Loucy (cell line): ENCODE measurements around the gene STIM1.

Experiments used
- H2AFZ ChIP-seq: fragments of 200-600 bp; sonication (generic); 2 replicates; pipeline ENCODE4 v1.6.0; 2016; ENCODE audit warnings: antibody characterized with exemption, mild to moderate bottlenecking, low read length, moderate library complexity
- H3F3A ChIP-seq: fragments of 200-600 bp; 2 replicates; pipeline ENCODE4 v1.6.0; 2016; ENCODE audit warnings: antibody characterized with exemption, low read depth, mild to moderate bottlenecking
- H3K27me3 ChIP-seq: fragments of 200-600 bp; sonication (generic); 2 replicates; pipeline ENCODE4 v1.6.1; 2014; ENCODE audit warnings: low read length, mild to moderate bottlenecking; ENCODE audit not compliant: insufficient read depth, poor library complexity, severe bottlenecking
- H3K36me3 ChIP-seq: fragments of 200-600 bp; sonication (generic); 2 replicates; pipeline ENCODE4 v1.6.1; 2016; ENCODE audit warnings: low read length; ENCODE audit not compliant: insufficient read depth
- H3K4me1 ChIP-seq: fragments of 200-600 bp; sonication (generic); 2 replicates; pipeline ENCODE4 v1.5.1; 2014; ENCODE audit warnings: low read length, mild to moderate bottlenecking; ENCODE audit not compliant: insufficient read depth, poor library complexity, severe bottlenecking
- H3K4me2 ChIP-seq: fragments of 200-600 bp; sonication (generic); 2 replicates; pipeline ENCODE4 v1.6.0; 2014; ENCODE audit warnings: antibody characterized with exemption, low read length, low read depth, mild to moderate bottlenecking; ENCODE audit not compliant: poor library complexity, severe bottlenecking
- H3K4me3 ChIP-seq: fragments of 200-600 bp; sonication (generic); 2 replicates; pipeline ENCODE4 v1.5.1; 2014; ENCODE audit warnings: low read length, mild to moderate bottlenecking, mixed read lengths; ENCODE audit not compliant: poor library complexity, severe bottlenecking
- H3K79me2 ChIP-seq: fragments of 200-600 bp; sonication (generic); 2 replicates; pipeline ENCODE4 v1.6.1; 2014; ENCODE audit warnings: low read length; ENCODE audit not compliant: insufficient read depth
- H3K9ac ChIP-seq: fragments of 200-600 bp; sonication (generic); 2 replicates; pipeline ENCODE4 v1.6.0; 2014; ENCODE audit warnings: mild to moderate bottlenecking, low read depth, low read length, moderate library complexity; ENCODE audit not compliant: poor library complexity, severe bottlenecking
- H3K9me2 ChIP-seq: fragments of 200-600 bp; sonication (generic); replicated peaks from 2 replicates; pipeline ENCODE4 v1.6.1; 2016; ENCODE audit warnings: low read depth, low read length, mixed read lengths
- H3K9me3 ChIP-seq: fragments of 200-600 bp; sonication (generic); 2 replicates; pipeline ENCODE4 v1.6.1; 2014; ENCODE audit warnings: mild to moderate bottlenecking, antibody characterized with exemption, low read length, low read depth; ENCODE audit not compliant: insufficient read depth
- H4K20me1 ChIP-seq: fragments of 200-600 bp; sonication (generic); 2 replicates; pipeline ENCODE4 v1.6.0; 2014; ENCODE audit warnings: antibody characterized with exemption, low read length, mild to moderate bottlenecking; ENCODE audit not compliant: insufficient read depth, poor library complexity, severe bottlenecking
- CTCF ChIP-seq: fragments of 200-600 bp; sonication (generic); conservative IDR thresholded peaks from 2 replicates; pipeline ENCODE4 v1.5.1; 2014; ENCODE audit warnings: mild to moderate bottlenecking, antibody characterized with exemption, low read length
- EZH2phosphoT487 ChIP-seq: fragments of 200-600 bp; IDR thresholded peaks from 2 replicates; pipeline ENCODE4 v1.6.1; 2018; ENCODE audit warnings: antibody characterized with exemption, mild to moderate bottlenecking, moderate library complexity, borderline replicate concordance

The STIM1 gene

GRCh38 chr11:4071325-4071724, 215.9 kb downstream of the STIM1 start:
- Histone ChIP-seq H3K9me3 (no peaks in the 10 kb centered on the region), H3K36me3 (peaks cover 43% of the 10 kb centered on the region; the same call in 1 of the 2 replicates), H3K4me1 (peaks cover 34% of the 10 kb centered on the region), H3K9ac (no peak overlapping the region), H3K9me2 (no peaks in the 10 kb centered on the region), H3K27me3 (no peaks in the 10 kb centered on the region), H3K4me3 (no peak overlapping the region), H3F3A (no peaks in the 10 kb centered on the region), H3K4me2 (no peak overlapping the region), H2AFZ (no peak overlapping the region), H4K20me1 (no peaks in the 10 kb centered on the region), H3K79me2 (no peaks in the 10 kb centered on the region; the same call in 1 of the 2 replicates)
- TF ChIP-seq CTCF (no peak), EZH2phosphoT487 (no peak)

DNA sequence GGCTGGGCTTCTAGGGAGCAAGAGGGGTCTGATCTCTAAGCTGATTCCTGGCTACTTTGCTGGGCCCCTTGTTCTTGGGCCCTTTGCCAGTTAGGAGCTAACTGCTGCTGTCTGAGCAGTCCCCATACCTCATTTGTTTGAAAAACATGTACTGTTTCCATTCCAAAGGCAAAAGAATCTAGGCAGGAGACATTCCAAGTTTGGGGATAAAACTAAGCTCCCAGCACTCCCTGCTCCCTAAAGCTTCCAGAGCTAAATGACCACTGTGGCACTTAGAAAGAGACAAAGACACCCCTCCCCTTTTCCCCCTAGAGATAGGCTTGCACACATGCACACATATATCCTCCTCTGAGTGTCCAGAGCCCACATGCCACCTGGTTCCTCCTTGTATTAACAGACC, 216.4 kb downstream of the STIM1 start:
- H3K4me2 ChIP-seq: no peak overlapping the region
- H3K27me3 ChIP-seq: no peaks in the 10 kb centered on the region
- H3K9me2 ChIP-seq: no peaks in the 10 kb centered on the region
- no peaks in the 10 kb centered on the region for H3F3A ChIP-seq
- H3K9me3 ChIP-seq: no peaks in the 10 kb centered on the region
- H3K4me1 ChIP-seq: peaks cover 34% of the 10 kb centered on the region
- peak overlapping the region; percentile 6 for H3K9ac ChIP-seq
- no peak overlapping the region for H2AFZ ChIP-seq
- H3K79me2 ChIP-seq: no peaks in the 10 kb centered on the region; the same call in 1 of the 2 replicates
- TF ChIP-seq CTCF (no peak), EZH2phosphoT487 (no peak)
- H4K20me1 ChIP-seq: no peaks in the 10 kb centered on the region
- H3K4me3 ChIP-seq: no peak overlapping the region
- peaks cover 37% of the 10 kb centered on the region; the same call in 1 of the 2 replicates for H3K36me3 ChIP-seq

DNA sequence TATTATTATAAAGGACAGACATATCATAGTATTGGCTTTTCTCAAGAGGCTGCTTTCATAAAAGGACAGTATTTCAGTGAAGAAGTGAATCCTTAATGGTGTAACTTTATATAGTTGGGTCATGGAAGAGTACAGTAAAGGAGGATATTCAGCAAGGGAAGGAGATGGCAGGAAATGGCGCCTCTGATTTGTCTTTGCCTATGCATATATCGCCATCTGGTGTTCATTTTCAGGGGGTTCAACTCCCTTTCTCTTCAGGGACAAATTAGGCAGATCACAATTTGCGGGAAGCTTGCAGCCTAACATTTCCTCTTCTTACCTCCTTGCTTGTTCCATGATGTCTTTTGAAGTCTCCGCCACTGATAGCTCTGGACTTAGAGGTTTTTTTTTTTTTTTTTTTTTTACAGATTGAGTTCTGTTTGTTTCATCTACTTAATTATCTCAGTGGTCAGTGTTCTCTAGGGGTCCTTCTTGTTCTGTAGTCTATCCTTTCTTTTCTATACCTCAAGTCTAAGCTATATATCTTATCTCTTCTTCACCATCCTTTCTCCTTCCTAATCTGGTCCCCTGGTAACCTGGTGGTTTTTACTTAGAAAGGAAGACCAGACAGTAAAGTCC, 217.3 kb downstream of the STIM1 start:
- no peaks in the 10 kb centered on the region for H3K9me3 ChIP-seq
- TF ChIP-seq CTCF (peak; percentile 89), EZH2phosphoT487 (no peak)
- no peaks in the 10 kb centered on the region for H4K20me1 ChIP-seq
- no peaks in the 10 kb centered on the region for H3F3A ChIP-seq
- no peak overlapping the region for H2AFZ ChIP-seq
- H3K4me2 ChIP-seq: no peak overlapping the region
- no peaks in the 10 kb centered on the region for H3K9me2 ChIP-seq
- no peaks in the 10 kb centered on the region; the same call in 1 of the 2 replicates for H3K79me2 ChIP-seq
- H3K4me3 ChIP-seq: no peak overlapping the region
- H3K27me3 ChIP-seq: no peaks in the 10 kb centered on the region
- peaks cover 40% of the 10 kb centered on the region; the same call in 1 of the 2 replicates for H3K36me3 ChIP-seq
- no peak overlapping the region for H3K9ac ChIP-seq
- H3K4me1 ChIP-seq: peaks cover 32% of the 10 kb centered on the region
